Astrocyte of the spinal cord (primary cell): Measurements from ENCODE around the gene CPA4.

Experiments
- DNase-seq: peaks from one replicate; pipeline ENCODE4 v3.0.0; 2011; ENCODE audit warnings: low read depth, low spot score
- H3K4me3 ChIP-seq: 2 replicates; pipeline ENCODE4 v1.5.1; 2011; ENCODE audit warnings: low read depth, mild to moderate bottlenecking, low read length, moderate library complexity
- in situ Hi-C: cut with HindIII; loops from 2 replicates; pipeline ENCODE4 v1.10.0; 2017; ENCODE audit warnings: low sequenced_read_pairs
- TF ChIP-seq, protein P1 (sequence below): IDR thresholded peaks from 2 replicates; pipeline ENCODE4 v1.5.1; 2012; ENCODE audit warnings: low read depth, mild to moderate bottlenecking, low read length, inconsistent platforms

Gene CPA4

DNA sequence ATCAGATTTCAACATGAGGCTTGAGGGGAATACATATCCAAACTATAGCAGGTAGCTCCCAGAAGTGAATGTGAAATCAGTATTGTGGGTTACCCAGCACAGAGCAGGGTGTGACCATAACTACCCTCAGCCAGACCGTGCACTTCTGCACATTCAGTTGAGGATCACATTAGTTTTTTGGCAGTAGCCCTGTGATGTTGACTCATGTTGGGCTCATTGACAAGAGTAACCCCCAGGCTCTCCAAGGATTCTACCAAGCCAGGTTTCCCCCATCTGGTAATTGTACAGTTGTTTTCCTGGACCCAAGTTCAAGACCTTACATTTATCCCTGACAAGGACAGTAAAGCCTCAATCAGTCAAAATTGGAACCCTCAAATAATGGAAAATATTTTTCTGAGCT is 11.7 kb upstream of the CPA4 start:
- in situ Hi-C loops: no loop called here
- peak; percentile 82 for DNase-seq
- TF ChIP-seq, protein P1, sequence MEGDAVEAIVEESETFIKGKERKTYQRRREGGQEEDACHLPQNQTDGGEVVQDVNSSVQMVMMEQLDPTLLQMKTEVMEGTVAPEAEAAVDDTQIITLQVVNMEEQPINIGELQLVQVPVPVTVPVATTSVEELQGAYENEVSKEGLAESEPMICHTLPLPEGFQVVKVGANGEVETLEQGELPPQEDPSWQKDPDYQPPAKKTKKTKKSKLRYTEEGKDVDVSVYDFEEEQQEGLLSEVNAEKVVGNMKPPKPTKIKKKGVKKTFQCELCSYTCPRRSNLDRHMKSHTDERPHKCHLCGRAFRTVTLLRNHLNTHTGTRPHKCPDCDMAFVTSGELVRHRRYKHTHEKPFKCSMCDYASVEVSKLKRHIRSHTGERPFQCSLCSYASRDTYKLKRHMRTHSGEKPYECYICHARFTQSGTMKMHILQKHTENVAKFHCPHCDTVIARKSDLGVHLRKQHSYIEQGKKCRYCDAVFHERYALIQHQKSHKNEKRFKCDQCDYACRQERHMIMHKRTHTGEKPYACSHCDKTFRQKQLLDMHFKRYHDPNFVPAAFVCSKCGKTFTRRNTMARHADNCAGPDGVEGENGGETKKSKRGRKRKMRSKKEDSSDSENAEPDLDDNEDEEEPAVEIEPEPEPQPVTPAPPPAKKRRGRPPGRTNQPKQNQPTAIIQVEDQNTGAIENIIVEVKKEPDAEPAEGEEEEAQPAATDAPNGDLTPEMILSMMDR: no peak
- H3K4me3 ChIP-seq: no peak overlapping the region

DNA sequence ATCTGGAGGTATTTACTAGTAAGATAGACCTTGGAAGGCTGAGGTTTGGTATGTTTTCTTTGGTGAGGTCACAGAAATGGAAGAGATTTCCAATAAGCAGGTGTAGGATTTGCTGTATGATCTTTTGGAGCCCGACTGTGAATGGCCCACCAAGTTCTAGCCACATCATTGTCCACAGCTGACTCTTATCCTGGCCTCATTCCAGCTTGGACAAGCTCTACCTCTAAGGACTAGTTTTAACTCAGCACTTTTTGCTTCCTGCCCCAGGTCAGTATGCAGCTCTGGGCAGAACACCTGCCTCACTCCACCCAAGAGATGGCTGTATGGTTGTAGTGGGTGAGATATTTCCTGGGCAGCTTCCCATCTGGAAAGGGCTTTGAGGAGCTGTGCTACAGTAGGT is 6.1 kb upstream of the CPA4 start:
- TF ChIP-seq, protein P1: no peak
- DNase-seq: peak; percentile 46
- in situ Hi-C loops: no loop called here
- no peak overlapping the region for H3K4me3 ChIP-seq

DNA sequence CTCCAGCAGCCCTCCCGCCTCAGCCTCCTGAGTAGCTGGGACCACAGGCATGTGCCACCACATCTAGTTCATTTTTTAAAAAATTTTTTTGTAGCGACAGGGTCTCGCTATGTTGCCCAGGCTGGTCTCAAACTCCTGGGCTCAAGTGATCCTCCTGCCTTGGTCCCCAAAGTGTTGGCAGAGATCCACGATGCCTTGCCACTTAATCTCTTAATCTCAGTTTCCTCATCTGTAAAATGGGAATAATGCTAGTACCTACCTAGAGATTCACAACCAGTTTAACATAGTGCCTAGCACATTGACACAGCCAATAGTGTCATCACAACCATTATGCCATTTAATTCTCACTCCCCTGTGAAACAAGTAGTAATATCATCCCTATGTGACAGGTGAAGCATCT is 4.8 kb upstream of the CPA4 start:
- H3K4me3 ChIP-seq: no peak overlapping the region
- in situ Hi-C loops: no loop called here
- TF ChIP-seq, protein P1: no peak
- no peak for DNase-seq

DNA sequence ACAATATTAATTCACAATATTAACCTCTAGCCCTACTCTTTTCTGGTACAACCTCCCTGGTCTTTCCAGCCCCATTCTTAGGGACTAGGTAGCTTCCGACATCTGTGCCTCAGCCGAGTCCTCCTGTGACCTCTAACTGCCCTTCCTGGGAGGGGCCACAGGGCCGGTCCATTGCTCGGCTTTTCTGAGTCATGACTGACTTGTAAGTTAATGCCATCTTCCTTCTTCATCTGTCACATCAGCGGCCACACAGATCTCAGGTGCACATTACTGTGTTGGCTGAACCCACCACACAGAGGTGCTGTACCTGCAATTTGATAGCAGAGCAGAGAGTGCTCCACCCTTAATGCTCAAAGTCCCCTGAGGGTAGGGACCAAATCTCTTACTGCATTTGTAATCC is 4.1 kb upstream of the CPA4 start:
- TF ChIP-seq, protein P1: no peak
- in situ Hi-C loops: no loop called here
- DNase-seq: no peak
- no peak overlapping the region for H3K4me3 ChIP-seq

DNA sequence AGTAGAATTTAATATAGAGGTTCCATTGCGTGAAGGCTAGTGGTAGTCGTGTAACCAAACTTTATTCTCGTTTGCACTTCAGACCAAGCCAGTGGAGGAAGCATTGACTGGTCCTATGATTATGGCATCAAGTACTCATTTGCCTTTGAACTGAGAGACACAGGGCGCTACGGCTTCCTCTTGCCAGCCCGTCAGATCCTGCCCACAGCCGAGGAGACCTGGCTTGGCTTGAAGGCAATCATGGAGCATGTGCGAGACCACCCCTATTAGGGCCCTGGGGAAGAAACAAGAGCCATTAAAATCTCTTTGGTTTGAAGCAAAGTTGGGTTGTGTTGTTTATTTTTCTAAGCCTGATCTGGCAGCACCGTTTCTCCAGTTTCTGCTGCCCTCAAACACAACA is 3.5 kb upstream of the CPA4 start:
- no peak for DNase-seq
- TF ChIP-seq, protein P1: no peak
- in situ Hi-C loops: no loop called here
- no peak overlapping the region for H3K4me3 ChIP-seq

DNA sequence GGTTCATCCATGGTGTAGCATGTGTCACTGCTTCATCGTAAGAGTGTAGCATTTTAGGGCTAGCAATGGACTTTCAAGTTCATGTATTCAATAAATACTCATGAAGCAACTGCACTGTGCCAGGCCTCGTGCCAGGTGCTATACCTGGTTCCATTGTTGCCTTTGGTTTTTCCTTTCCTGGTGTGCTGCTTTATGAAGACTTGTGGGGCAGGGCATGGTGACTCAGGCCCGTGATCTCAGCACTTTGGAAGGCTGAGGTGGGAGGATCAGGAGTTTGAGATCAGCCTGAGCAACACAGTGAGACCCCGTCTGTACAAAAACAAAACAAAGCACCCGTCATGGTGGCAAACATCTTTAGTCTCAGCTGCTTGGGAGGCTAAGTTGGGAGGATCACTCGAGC is 2.2 kb upstream of the CPA4 start:
- in situ Hi-C loops: no loop called here
- TF ChIP-seq, protein P1: no peak
- no peak overlapping the region for H3K4me3 ChIP-seq
- DNase-seq: peak; percentile 79

DNA sequence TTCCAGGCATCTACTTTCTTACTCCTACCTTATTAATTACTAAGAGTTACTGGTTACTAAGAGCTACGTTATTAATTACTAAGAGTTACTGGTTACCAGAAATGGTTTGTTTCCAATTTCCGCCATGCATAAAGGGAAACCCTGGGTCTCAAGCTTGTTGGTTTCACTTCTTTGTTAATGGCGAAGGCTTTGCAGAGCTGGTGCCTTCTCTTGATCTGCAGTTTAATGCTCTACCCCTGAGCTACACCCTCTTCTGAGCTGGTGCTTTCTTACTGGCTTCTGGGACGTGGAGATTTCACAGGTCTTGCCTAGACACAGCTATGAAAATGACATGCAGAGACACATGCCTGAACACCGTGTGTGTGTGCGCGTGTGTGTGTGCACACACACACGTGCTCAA is 560 bp downstream of the CPA4 start:
- in situ Hi-C loops: no loop called here
- peak overlapping the region; percentile 21 for H3K4me3 ChIP-seq

More for the DNA sequence above, 560 bp downstream of the CPA4 start:
- TF ChIP-seq, protein P1: no peak
- no peak for DNase-seq
